ENCODE data around the gene SNAPC3. TPM values are rescaled to one million over a fixed set of nuclear protein-coding genes. Genes with fewer than 3 reads are reported as not detected.

The SNAPC3 gene
- total RNA-seq, 1 experiment from 2014 or later: 26.1 TPM

DNA sequence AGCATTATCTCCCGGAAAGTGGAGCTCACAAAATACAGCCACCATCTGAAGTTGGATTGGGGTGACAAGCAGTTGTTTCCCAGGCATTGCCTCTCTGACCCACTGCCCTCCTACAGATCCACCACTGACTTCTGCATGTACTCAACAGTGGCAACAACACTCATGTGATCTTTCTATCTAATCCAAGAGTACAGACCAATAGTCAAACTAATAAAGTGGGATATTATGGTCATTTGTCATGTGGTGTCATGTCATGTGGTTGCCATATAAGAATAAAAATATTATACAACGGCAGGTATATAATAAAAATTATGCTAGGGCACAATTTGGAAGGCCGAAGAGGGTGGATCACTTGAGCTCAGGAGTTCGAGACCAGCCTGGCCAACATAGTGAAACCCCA lies 33.0 kb upstream of the SNAPC3 start:
- BruUV-seq (replicated peaks): no TSS peak
- H2AFZ ChIP-seq (ENCODE audit: low read depth, low read length, poor library complexity, severe bottlenecking): no peak overlapping the region
- ATAC-seq (no peak), DNase-seq (ENCODE audit: low read depth, low spot score) (no peak)
- H3K9me3 ChIP-seq (ENCODE audit: control insufficient read depth in 1 of 2, insufficient read depth in 1 of 2, low read depth in 1 of 2, low read length in 2 of 2): no peaks in the 10 kb centered on the region
- RAD21 ChIA-PET (ENCODE audit: low non-redundant PET in 1 of 2, low total read pairs in 2 of 2, uncharacterized antibody in 2 of 2, unreplicated experiment in 2 of 2): no interaction called here
- no peak overlapping the region for H3K4me3 ChIP-seq (replicated peaks in 1 of 2; ENCODE audit: low read depth in 1 of 2, low read length in 2 of 2)
- H3K27ac ChIP-seq (ENCODE audit: low read depth, low read length): no peak overlapping the region
- H3K27me3 ChIP-seq (ENCODE audit: insufficient read depth, low read length): no peaks in the 10 kb centered on the region
- no peaks in the 10 kb centered on the region for H4K20me1 ChIP-seq (ENCODE audit: insufficient read depth)
- CTCF ChIA-PET: no interaction called here
- H3K36me3 ChIP-seq (ENCODE audit: control insufficient read depth in 1 of 2, insufficient read depth in 2 of 2, low read length in 2 of 2): no peaks in the 10 kb centered on the region
- no peak for TF ChIP-seq RAD21 (IDR thresholded peaks at IDR 0.05; ENCODE audit: low read depth)
- TF ChIP-seq SIN3A (IDR thresholded peaks at IDR 0.05; ENCODE audit: low read depth): no peak
- TF ChIP-seq EGR1 (IDR thresholded peaks at IDR 0.05; ENCODE audit: low read depth): no peak
- TF ChIP-seq POLR2AphosphoS5 (IDR thresholded peaks at IDR 0.05; ENCODE audit: low read depth, low read length): no peak
- no peak for TF ChIP-seq SP1 (IDR thresholded peaks at IDR 0.05; ENCODE audit: low read depth)
- no peak for TF ChIP-seq CEBPB (IDR thresholded peaks at IDR 0.05; ENCODE audit: low read depth)
- TF ChIP-seq, protein P1, sequence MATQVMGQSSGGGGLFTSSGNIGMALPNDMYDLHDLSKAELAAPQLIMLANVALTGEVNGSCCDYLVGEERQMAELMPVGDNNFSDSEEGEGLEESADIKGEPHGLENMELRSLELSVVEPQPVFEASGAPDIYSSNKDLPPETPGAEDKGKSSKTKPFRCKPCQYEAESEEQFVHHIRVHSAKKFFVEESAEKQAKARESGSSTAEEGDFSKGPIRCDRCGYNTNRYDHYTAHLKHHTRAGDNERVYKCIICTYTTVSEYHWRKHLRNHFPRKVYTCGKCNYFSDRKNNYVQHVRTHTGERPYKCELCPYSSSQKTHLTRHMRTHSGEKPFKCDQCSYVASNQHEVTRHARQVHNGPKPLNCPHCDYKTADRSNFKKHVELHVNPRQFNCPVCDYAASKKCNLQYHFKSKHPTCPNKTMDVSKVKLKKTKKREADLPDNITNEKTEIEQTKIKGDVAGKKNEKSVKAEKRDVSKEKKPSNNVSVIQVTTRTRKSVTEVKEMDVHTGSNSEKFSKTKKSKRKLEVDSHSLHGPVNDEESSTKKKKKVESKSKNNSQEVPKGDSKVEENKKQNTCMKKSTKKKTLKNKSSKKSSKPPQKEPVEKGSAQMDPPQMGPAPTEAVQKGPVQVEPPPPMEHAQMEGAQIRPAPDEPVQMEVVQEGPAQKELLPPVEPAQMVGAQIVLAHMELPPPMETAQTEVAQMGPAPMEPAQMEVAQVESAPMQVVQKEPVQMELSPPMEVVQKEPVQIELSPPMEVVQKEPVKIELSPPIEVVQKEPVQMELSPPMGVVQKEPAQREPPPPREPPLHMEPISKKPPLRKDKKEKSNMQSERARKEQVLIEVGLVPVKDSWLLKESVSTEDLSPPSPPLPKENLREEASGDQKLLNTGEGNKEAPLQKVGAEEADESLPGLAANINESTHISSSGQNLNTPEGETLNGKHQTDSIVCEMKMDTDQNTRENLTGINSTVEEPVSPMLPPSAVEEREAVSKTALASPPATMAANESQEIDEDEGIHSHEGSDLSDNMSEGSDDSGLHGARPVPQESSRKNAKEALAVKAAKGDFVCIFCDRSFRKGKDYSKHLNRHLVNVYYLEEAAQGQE (IDR thresholded peaks at IDR 0.05; ENCODE audit: low read depth): no peak
- no peak for TF ChIP-seq ZNF274 (IDR thresholded peaks at IDR 0.05; ENCODE audit: low read depth, low read length)
- TF ChIP-seq POLR2A (IDR thresholded peaks at IDR 0.05; ENCODE audit: borderline replicate concordance, extremely low read depth, insufficient read depth, insufficient read length): no peak
- TF ChIP-seq ELF1 (IDR thresholded peaks at IDR 0.05; ENCODE audit: borderline replicate concordance, low read depth): no peak
- TF ChIP-seq FOSL1 (IDR thresholded peaks at IDR 0.05; ENCODE audit: low read depth): no peak
- TF ChIP-seq, protein P2, sequence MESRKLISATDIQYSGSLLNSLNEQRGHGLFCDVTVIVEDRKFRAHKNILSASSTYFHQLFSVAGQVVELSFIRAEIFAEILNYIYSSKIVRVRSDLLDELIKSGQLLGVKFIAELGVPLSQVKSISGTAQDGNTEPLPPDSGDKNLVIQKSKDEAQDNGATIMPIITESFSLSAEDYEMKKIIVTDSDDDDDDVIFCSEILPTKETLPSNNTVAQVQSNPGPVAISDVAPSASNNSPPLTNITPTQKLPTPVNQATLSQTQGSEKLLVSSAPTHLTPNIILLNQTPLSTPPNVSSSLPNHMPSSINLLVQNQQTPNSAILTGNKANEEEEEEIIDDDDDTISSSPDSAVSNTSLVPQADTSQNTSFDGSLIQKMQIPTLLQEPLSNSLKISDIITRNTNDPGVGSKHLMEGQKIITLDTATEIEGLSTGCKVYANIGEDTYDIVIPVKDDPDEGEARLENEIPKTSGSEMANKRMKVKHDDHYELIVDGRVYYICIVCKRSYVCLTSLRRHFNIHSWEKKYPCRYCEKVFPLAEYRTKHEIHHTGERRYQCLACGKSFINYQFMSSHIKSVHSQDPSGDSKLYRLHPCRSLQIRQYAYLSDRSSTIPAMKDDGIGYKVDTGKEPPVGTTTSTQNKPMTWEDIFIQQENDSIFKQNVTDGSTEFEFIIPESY (IDR thresholded peaks at IDR 0.05; ENCODE audit: extremely low read depth, insufficient replicate concordance, low read length): no peak
- TF ChIP-seq TCF7L2 (IDR thresholded peaks at IDR 0.05; ENCODE audit: borderline replicate concordance, extremely low read depth, insufficient read depth, insufficient read length): no peak
- no peak for TF ChIP-seq EZH2phosphoT487 (IDR thresholded peaks at IDR 0.05; ENCODE audit: borderline replicate concordance)
- TF ChIP-seq ZFX (IDR thresholded peaks at IDR 0.05): no peak
- TF ChIP-seq, protein P3, sequence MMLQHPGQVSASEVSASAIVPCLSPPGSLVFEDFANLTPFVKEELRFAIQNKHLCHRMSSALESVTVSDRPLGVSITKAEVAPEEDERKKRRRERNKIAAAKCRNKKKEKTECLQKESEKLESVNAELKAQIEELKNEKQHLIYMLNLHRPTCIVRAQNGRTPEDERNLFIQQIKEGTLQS (IDR thresholded peaks at IDR 0.05): no peak
- TF ChIP-seq, protein P4, sequence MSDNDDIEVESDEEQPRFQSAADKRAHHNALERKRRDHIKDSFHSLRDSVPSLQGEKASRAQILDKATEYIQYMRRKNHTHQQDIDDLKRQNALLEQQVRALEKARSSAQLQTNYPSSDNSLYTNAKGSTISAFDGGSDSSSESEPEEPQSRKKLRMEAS (IDR thresholded peaks at IDR 0.05): no peak
- no peaks in the 10 kb centered on the region for H3K79me2 ChIP-seq (ENCODE audit: insufficient read depth, low read length)
- H3K4me1 ChIP-seq (ENCODE audit: control insufficient read depth in 1 of 2, insufficient read depth in 2 of 2, low read length in 2 of 2): no peaks in the 10 kb centered on the region
- no peak overlapping the region for H3K4me2 ChIP-seq (ENCODE audit: low read length)
- no peak overlapping the region for H3K9ac ChIP-seq (ENCODE audit: low read length)
- intact Hi-C loops (cut with micrococcal nuclease): no loop called here
- H3K9me2 ChIP-seq (ENCODE audit: insufficient read depth): no peaks in the 10 kb centered on the region
- POLR2A ChIA-PET: no interaction called here
